Limb (tissue), 2 donors: ENCODE measurements around the gene SLC22A23.
A peak's percentile ranks its signal among the peaks of the same experiment; 100 is the strongest.

Experiments used
- DNase-seq, 2 donors: peaks; one replicate each; pipeline ENCODE4 v3.0.0-alpha.2; 2016; ENCODE audit errors: extremely low spot score in 2 of 2

SLC22A23 gene

DNA sequence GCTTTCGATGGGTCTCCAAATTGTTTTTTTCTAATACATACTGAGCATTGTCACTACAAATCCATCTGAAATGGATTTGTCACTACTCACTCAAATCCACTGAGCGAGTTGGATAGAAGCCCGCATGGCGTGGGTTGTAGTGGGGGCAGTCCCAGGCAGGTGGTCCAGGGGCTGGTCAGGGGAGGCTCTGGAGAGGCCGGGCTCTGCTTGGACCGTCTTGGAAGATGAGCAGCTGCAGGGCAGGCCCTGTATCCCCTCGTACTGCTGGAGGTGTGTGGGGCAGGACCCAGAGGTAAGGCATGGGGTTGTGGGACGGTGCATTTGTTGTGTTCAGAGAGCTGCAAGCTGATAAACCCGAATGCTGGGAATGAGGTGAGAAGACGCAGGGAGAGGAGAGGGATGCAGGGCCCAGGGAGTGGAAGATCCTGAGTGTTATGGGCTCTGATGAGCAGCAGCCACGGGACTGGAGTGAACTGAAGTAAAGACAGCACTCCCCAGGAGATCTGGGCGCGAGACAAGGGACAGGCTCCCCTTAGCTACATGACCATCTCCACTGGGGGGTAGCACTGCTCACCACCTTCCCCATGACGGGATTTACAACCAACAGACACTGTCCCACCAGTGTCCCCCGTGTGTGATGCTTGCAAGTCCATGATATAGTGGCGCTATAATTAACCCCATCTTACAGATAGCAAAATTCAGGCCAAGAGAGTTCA, 152.2 kb downstream of the SLC22A23 start:
- DNase-seq: no peak

DNA sequence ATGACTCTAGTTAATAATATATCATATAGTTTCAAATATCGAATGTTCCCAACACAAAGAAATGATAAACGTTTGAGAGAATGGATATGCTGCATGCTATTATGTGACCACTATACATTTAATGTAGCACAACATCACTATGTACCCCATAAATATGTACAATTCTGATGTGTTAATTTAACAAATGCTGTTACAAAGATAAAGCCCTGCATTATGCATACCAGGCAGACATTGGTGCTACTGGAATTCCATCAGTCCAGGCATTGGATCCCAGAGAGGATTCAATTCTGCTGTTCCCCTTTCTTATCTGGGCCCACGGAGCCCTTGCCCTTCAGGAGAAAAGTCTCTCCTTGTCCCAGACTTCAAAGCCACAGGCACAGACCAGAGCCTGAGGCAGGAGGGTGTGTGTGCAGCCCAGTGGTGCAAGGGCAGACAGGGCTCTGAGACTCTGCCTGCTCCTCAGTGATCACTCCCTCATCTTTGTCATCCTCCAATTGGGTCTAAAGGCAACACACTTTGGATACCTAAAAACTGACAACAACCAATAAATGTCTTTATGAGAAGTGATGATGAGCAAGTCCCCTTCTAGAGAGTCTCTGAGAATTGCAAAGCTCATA, 152.9 kb downstream of the SLC22A23 start:
- DNase-seq: no peak

DNA sequence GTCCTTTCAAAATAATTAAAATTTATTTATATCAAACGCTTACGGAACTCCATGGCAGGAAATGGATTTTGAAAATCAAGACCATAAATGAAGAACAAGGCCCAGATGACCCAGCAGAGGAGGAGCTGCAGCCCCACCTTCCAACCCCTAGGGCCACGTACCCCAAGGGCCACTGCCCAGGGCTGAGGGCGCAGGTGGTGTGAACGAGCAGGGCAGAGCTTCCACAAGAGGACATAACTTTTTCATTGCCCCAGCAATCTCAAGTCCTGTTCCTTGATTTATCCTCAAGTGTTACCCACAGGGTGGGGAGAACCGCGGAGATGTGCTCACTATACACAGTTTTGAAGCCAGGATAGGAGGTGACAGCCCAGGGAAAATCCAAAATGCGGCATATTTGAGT, 155.3 kb downstream of the SLC22A23 start:
- no peak for DNase-seq

DNA sequence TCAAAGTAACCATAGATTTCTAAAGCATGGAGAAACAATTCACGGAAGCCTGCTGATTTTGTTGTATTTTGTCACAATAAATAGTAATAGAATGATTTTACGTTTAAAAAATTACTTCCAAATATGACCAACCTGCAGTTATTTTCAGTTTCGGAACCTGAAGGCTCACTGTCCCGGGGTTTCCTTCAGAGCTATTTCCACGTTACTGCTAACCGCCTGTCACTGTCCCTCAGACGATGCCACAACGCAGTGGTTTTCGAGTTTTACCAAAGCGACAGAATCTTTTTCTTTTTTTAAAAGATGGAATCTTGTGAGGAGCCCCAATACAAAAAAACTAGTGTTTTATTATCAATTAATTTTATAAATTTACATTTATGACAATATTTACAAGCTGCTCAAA, 157.6 kb downstream of the SLC22A23 start:
- no peak for DNase-seq

DNA sequence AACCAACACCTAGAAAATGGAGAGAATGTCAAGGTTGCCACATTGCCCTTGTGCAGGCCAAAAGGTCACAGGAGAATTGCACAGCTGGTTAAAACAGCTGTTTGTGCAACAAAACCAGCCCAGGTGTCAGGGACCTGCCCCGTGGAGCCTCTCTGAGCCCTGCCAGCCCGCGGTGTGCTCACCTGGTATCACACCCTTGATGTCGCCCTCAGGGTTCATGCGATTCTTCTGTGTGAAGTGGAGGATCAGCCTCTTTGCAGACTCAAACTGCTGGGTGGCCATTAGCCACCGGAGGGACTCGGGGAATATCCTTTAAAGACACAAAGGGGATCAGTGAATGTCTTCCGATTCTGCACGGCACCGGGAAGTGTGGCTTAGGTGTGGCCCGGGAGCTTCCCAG, 158.9 kb downstream of the SLC22A23 start:
- no peak for DNase-seq

DNA sequence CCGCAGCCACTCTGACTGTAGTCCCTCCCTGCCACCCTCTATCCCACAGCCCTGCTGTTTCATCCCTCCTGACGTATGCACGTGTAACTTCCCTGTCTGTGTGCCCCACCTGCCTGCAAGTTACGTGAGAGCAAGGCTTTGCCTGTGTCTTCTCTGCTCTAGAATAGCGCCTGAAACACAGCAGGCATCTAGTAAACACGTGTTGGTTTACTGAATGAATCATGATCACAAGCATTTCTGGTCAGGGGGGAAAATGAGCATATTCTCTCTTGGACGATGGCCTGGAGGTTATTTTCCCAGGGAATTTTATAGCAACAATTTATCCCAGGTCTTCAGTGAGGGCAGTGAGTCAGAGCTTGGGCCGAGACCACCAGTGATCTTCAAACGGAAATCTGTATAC, 159.8 kb downstream of the SLC22A23 start:
- peak in 1 of 2 donors; percentile 16 for DNase-seq

DNA sequence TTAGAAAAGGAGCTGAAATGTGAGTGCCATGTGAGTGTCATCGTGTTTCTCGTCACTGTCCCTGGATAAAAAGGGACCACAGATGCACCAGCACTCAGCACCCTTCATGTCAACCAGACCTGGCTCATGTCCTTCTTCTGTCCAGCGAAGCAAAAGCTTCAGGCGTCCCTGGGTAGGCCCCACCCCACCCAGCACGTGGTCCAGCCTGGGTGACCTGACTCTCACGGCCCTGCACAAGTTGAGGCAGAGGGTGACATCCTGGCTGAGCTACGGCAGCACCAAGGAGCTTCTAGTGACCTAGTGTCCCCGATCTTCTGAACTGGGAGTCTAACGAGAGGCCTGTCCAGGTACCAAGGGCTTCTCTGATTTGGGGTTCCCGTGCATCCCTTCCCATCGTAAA, 160.3 kb downstream of the SLC22A23 start:
- DNase-seq: peak in 1 of 2 donors; percentile 12

DNA sequence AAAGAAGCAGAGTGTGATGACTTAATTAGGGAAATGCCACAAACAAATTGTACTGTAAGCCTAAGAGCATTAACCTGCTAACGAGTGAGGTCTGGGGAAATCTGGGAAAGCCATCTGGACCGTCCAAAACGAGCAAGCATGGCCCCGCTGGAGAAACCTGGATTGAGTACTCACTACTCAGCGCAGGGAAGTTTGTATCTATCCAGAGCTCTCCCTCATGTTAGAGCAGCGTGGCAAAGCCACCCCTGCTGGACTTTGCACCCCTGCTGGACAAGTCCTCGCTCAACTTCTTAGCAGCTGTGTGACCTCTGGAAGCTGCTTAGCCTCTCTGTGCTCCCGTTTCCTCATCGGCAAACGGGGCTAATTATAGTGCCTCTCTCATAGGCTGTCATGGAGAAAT, 160.8 kb downstream of the SLC22A23 start:
- DNase-seq: peak in 1 of 2 donors; percentile 12

DNA sequence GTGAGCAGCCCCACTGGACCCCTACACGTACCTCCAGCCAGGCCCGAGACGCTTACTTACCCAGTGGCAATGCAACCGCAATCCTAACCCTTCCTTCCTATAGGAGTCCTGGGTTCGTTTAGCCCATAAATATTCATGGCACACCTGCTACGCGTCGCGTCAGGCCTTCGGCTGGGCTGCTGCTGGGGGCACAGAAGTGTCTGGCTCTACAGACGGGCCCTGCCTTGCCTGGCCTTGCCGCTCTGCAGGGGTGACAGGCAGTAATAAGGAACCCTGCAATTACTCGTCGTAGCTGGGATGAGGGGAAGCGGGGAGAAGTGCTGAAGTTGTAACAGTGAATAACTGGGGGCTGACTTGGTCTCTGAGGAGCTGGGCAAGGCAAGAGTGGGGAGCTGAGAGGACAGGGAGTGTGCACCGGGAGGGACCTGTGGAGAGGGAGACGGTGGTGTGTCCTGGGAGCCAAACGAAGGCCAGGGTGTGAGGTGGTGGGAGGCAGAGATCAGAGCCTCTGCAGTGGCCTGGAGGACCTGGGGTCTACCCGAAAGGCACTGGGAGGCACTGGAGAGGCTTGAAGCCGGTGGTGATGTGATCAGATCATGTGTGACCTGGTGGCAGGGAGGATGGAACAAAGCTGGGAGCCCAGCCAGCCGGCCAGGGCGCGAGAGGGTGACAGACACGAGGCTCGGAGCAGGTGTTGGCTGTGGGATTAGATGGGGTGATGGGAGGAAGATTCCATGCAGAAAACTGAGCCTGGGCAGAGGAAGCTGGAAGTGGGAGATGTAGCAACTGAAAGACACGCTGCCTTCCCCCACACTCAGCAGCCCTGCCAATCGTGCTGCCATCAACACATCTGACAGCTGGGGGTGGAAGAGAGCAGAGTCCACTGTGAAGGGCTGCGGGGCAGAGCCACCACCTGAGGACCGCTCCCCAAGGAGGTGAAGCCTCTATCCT, 161.7 kb downstream of the SLC22A23 start:
- DNase-seq: peak in 1 of 2 donors; percentile 32

DNA sequence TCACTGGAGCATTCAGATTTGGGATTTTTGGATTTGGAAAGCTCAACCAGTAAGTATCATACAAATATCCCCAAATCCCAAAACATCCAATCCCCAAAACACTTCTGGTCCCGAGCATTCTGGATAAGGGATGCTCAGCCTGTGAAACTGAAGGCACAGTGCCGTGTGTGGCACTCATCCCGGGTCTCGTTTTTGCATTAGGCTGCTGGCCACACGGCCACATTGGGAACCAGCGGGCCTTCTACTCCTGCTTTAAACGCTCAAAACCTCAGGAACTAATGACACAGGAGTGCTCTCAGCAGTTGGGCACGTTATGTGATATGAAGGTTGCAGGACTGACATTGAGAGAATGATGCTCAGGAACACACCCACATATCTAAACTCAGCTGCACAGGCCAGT, 162.5 kb downstream of the SLC22A23 start:
- DNase-seq: peak in 1 of 2 donors; percentile 14

DNA sequence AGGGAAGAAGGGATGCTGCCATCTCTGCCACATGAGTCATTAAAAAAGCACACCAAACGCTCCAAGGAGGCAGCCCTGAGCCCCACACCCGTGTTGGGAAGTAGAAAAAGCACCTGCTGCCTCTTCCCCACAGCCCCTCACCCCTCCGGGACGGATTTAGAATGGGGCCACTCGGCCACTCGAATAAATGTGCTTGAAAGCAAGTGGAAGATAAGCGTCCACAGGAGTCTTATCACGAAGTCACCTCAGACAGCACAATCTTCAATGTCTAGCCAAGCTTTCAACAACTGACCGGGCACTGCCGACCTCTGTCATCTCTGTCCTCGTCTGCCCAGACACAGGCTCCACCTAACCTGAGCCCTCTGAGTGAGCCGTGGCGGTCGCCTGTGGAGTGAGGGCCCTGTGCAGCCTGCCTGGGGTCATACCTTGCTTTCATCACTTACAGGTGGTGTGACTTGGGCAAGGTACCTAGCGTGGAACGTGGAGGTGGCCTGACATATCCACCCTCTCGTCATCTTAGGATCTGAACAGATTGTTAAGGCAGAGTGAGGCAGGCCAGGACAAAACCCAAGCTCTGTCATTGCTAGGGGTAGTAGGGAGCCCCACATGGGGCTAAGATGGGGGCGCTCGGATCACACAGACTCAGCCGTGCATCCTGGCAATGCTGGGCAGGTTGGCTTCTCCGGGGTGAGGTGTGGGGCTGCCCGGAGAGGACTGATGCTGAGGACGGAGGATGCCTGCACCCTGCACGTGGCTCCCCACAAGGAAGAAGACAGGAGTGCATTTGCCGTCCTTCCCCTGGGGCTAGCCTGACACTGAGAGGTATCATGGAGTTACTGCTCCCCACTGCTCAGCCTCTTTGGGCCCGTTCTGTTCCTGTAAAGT, 163.3 kb downstream of the SLC22A23 start:
- DNase-seq: peak in 1 of 2 donors; percentile 20

DNA sequence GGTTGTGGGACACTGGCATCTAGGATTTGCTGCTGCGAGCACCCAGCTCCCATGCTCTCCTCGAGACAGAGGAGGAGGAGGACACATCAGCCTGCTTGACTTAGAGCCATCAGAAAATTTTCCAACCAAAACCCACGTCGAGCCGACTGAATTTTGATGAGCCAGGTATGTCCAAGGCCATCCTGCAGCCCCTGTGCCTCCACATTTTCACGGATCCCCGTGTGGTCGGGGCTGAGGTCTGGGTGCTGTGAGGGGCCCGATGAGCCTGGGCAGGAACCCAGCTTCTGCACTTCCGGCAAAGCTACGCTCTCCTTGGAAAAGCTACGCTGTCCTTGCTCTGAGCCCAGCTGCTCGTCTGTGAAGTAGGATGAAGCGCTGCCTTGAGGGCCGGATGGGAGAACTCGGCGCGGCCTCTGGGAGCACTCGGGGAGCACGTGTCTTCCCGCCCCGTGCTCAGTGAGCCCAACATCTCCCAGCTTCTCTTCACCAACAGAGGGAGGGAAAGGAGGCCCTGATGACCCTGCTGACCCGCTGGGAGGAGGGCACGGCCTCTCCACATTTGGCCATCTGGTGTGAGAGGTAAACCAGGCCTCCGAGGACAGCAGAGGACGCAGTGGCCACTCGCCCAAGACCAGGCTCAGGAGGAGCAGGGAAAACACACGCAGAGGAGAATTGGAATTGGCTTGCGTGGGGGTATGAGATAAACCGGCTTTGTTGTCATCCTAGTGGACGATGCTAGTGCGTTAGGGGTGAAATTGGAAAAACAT, 164.2 kb downstream of the SLC22A23 start:
- peak in 1 of 2 donors; percentile 21 for DNase-seq

DNA sequence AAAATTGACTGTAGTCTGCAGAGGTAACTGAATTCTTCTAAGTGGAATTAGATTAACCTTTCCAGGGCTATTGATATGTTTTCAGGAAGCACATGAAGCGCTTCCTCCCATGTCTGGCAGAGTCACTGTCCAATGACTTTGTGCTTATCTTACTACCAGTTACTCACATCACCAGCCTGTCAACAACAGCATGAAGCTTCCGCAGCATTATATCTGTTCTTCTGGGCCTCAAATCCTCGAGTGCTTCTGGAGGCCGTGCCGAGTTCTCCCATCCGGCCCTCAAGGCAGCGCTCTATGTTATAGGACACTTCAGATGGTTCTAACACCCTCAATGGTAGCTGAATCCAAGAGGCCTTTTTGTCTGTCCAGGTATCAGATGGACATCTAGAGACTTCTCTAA, 164.9 kb downstream of the SLC22A23 start:
- DNase-seq: peak in 1 of 2 donors; percentile 11

DNA sequence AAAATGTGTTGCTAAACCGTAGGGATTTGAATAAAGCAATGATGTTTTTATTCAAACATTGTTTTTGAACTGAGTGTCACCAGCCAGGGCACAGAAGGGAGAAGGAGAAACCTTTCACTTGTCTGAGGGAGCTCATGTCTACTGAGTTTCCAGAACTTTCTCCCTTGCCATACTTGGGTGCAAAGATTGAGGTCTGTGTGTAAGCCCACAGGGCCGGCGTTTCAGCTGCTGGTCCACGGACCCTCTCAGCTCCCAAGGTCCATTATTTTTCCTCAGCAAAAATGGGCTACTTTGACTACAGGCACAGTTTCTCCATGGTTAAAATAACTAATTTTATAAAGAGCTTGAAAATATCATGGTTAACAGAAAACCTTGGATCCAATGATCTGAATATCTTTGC, 165.5 kb downstream of the SLC22A23 start:
- DNase-seq: no peak

DNA sequence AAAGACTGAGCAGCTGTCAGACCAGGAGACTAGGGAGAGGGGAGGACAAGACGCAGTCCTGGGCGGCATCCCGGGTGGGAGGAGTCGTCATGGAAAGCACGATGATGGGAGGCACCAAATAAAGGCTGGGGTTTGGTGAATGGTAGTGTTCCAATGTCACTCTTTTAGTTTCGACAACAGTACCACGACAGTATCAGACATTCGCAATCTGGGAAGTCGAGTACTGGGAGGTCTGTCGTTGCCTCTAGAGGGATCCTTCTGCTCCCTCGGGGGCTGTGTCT, 166.0 kb downstream of the SLC22A23 start:
- peak in 1 of 2 donors; percentile 4 for DNase-seq

DNA sequence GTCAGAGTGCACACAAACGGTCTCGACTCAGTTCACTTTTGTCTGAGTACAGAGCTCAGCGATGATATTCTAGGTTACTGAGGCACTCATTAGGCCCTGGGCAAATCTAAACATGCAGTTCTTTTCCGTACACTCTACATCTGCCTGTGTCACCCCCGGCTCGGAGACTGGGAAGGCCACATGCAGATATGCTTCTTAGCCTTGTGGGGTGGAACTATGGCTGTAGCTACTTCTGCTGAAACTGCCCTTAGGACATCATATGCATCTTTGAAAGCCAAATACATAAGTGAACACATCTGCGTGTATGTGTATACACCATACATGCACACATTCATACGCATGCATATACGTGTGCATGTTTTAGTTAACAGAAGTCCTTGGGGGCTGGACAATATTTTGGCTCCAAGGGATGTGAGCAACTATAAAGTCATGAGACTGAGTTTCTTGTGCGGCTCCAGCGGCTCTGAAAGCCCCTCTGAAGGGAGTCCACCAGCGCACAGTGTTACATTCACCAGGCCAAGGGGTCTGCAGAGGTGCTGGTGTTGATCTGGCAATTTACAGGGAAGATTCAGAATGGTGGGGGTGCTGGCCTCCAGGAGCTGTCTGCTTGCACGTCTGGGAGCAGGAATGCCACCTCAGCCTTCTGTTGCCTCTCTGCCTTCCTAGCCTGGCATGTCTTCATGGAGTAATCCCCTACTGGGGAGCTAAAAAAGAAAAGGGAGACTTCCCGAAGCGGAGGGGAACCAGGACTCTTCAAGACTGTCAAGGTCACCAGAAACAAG, 166.5 kb downstream of the SLC22A23 start:
- peak in 1 of 2 donors; percentile 8 for DNase-seq

DNA sequence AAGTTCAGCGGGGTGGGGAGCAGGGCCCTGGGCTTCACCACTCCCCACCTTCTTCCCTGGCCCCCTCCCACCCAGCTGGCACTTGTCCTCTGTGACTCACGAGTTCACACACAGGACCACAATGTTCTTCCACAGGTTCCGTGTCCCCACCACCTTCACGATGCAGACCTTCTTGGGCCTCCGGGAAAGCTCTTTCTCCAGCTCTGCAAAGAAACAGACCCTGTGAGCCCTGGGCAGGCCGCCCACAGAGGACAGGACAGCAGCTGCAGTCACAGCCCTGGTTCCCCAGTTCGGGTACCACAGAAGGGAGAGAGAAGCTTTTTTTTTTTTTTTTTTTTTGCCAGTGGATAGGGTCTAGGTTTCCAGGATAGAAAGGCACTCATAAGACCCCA, 167.2 kb downstream of the SLC22A23 start:
- peak in 1 of 2 donors; percentile 26 for DNase-seq

DNA sequence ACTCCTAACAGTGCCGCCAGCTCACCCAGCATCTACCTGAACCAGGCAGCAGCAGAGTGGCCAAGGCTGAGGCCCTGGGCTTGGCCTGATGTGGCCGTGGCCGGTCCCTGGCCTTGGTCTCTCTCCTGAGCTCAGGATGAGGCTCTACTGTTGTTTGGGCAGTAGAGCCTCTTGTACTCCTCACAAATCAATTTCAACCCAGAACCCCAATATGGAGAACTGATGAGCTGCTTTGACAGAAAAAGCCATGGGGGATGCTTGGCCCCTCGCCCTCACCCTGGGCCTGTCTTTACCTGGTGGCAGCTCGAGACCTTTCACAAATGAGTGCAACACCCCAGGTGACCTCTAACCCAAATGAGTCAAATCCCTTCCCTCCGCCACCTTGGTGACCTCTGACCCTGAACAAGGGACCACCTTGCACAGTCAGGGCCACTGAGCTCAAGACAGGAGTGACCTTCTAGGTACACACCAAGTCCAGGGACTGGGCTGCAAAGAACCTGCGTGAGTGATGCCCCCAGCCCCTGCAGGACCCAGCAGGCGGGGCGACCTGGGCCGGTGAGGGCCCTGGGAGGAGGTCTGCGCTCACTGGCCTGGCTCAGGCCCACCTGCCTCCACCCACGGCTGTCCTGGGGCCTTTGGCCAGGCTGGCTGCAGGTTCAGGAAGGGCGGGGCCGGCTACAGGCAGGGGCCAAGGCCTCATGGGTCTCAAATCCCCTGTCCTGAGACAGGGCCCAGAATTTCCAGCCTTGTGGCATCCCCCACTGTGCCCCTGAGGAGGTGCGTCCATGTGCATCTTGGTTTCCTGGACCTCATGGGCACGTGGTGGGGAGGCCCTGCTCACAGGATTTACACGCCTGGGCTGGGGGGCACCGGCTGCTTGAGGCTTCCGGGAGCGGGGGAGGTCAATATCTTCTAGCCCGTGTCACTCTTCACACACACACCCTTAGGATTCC, 167.9 kb downstream of the SLC22A23 start:
- peak in 1 of 2 donors; percentile 22 for DNase-seq
